Measurements from ENCODE around the gene CDHR1. TPM values are rescaled to one million over a fixed set of nuclear protein-coding genes. Genes with fewer than 3 reads are reported as not detected.

The CDHR1 gene
- total RNA-seq, 1 experiment from 2014 or later, result 5.0 TPM

DNA sequence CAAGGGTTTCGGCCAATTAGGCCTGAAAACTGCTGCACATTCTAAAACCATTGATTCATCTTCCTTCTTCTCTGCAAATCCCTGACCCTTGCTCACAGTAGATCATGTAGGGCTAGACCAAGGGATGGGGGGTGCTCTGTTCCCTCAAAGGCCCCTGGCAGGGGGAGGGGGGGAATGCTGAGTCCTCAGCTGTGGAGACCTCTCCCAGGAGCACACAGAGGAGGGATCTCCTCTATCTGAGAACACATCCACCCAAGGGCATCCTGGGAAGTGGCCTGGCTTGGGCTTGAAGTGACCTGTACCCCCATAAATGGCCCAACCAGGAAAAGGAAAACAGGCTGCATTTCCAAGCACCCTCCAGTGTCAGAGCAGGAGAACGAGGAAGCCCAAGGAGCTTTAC, 1.0 kb upstream of the CDHR1 start (continued):
- TF ChIP-seq, protein P1, sequence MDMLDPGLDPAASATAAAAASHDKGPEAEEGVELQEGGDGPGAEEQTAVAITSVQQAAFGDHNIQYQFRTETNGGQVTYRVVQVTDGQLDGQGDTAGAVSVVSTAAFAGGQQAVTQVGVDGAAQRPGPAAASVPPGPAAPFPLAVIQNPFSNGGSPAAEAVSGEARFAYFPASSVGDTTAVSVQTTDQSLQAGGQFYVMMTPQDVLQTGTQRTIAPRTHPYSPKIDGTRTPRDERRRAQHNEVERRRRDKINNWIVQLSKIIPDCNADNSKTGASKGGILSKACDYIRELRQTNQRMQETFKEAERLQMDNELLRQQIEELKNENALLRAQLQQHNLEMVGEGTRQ (CRISPR knock-in tag; IDR thresholded peaks at IDR 0.05), result no peak
- no peak for TF ChIP-seq SMAD3 (CRISPR knock-in tag; IDR thresholded peaks at IDR 0.05; ENCODE audit: borderline replicate concordance)
- no peak for TF ChIP-seq NR3C1 (CRISPR knock-in tag; conservative IDR thresholded peaks at IDR 0.05; ENCODE audit: low read depth)

DNA sequence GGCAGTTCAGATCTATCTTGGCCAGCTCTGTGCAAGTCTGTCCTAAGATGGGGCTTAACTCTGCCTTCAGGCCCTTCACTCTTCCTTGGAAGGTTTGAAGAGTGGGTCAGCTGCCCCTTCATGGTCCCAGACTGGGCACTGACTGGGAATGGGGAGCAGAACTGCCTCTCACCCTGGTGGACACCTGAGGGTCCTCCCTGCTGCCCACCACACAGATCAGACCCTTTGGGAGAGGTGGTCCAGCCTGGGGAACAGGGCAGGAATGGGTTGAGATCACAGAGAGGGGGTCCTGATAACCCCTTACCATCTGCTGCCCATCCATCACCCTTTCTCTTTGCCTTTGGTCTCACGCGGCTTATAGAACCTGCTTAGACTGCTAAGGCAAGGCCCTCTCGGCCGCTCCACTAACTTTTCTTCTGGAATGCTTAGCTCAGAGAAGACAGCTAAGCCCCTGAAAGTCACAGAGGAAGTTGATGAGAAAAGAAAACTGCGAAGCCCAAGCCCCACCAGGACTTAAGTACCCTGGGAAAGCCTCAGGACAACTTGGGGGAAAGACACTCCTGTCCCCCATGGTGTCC, 402 bp upstream of the CDHR1 start:
- Mint-ChIP-seq H3K4me1 (peaks cover 9% of the 10 kb centered on the region; the same call in 1 of the 2 replicates), H3K4me3 (peak overlapping the region; percentile 57), H3K27ac (no peak overlapping the region), H3K27me3 (ENCODE audit: low read depth) (peaks cover 57% of the 10 kb centered on the region), H3K9me3 (no peaks in the 10 kb centered on the region), H3K36me3 (no peaks in the 10 kb centered on the region)
- ChIA-PET POLR2A (no interaction called here), CTCF (interaction anchor here (0.5 to 3.1 kb wide), 6 partner anchors 9 to 63 kb away, joined by 3 to 19 read pairs (median 6); no protein-coding TSS in a partner anchor)
- no peak for TF ChIP-seq NR1H2 (CRISPR knock-in tag; IDR thresholded peaks at IDR 0.05)
- TF ChIP-seq, protein P2, sequence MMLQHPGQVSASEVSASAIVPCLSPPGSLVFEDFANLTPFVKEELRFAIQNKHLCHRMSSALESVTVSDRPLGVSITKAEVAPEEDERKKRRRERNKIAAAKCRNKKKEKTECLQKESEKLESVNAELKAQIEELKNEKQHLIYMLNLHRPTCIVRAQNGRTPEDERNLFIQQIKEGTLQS (CRISPR knock-in tag; conservative IDR thresholded peaks at IDR 0.05), result no peak
- 0 out of 2 replicates have a peak, but pooled peaks have one; percentile 6 for TF ChIP-seq NR3C1 (CRISPR knock-in tag; conservative IDR thresholded peaks at IDR 0.05; ENCODE audit: low read depth)
- TF ChIP-seq, protein P3, sequence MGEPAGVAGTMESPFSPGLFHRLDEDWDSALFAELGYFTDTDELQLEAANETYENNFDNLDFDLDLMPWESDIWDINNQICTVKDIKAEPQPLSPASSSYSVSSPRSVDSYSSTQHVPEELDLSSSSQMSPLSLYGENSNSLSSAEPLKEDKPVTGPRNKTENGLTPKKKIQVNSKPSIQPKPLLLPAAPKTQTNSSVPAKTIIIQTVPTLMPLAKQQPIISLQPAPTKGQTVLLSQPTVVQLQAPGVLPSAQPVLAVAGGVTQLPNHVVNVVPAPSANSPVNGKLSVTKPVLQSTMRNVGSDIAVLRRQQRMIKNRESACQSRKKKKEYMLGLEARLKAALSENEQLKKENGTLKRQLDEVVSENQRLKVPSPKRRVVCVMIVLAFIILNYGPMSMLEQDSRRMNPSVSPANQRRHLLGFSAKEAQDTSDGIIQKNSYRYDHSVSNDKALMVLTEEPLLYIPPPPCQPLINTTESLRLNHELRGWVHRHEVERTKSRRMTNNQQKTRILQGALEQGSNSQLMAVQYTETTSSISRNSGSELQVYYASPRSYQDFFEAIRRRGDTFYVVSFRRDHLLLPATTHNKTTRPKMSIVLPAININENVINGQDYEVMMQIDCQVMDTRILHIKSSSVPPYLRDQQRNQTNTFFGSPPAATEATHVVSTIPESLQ (CRISPR knock-in tag; IDR thresholded peaks at IDR 0.05), result no peak
- no peak for TF ChIP-seq ZBTB21 (CRISPR knock-in tag; IDR thresholded peaks at IDR 0.05; ENCODE audit: borderline replicate concordance)
- TF ChIP-seq, protein P4, sequence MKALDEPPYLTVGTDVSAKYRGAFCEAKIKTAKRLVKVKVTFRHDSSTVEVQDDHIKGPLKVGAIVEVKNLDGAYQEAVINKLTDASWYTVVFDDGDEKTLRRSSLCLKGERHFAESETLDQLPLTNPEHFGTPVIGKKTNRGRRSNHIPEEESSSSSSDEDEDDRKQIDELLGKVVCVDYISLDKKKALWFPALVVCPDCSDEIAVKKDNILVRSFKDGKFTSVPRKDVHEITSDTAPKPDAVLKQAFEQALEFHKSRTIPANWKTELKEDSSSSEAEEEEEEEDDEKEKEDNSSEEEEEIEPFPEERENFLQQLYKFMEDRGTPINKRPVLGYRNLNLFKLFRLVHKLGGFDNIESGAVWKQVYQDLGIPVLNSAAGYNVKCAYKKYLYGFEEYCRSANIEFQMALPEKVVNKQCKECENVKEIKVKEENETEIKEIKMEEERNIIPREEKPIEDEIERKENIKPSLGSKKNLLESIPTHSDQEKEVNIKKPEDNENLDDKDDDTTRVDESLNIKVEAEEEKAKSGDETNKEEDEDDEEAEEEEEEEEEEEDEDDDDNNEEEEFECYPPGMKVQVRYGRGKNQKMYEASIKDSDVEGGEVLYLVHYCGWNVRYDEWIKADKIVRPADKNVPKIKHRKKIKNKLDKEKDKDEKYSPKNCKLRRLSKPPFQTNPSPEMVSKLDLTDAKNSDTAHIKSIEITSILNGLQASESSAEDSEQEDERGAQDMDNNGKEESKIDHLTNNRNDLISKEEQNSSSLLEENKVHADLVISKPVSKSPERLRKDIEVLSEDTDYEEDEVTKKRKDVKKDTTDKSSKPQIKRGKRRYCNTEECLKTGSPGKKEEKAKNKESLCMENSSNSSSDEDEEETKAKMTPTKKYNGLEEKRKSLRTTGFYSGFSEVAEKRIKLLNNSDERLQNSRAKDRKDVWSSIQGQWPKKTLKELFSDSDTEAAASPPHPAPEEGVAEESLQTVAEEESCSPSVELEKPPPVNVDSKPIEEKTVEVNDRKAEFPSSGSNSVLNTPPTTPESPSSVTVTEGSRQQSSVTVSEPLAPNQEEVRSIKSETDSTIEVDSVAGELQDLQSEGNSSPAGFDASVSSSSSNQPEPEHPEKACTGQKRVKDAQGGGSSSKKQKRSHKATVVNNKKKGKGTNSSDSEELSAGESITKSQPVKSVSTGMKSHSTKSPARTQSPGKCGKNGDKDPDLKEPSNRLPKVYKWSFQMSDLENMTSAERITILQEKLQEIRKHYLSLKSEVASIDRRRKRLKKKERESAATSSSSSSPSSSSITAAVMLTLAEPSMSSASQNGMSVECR (CRISPR knock-in tag; IDR thresholded peaks at IDR 0.05; ENCODE audit: borderline replicate concordance), result 0 out of 2 replicates have a peak, but pooled peaks have one; percentile 2
- TF ChIP-seq RORB (CRISPR knock-in tag; IDR thresholded peaks at IDR 0.05), result no peak
- no peak for TF ChIP-seq FOXJ3 (CRISPR knock-in tag; IDR thresholded peaks at IDR 0.05; ENCODE audit: borderline replicate concordance)
- 0 out of 2 replicates have a peak, but pooled peaks have one; percentile 11 for TF ChIP-seq KAT7 (CRISPR knock-in tag; IDR thresholded peaks at IDR 0.05; ENCODE audit: borderline replicate concordance)
- TF ChIP-seq ESRRA (CRISPR knock-in tag; IDR thresholded peaks at IDR 0.05; ENCODE audit: borderline replicate concordance), result no peak
- TF ChIP-seq, protein P5, sequence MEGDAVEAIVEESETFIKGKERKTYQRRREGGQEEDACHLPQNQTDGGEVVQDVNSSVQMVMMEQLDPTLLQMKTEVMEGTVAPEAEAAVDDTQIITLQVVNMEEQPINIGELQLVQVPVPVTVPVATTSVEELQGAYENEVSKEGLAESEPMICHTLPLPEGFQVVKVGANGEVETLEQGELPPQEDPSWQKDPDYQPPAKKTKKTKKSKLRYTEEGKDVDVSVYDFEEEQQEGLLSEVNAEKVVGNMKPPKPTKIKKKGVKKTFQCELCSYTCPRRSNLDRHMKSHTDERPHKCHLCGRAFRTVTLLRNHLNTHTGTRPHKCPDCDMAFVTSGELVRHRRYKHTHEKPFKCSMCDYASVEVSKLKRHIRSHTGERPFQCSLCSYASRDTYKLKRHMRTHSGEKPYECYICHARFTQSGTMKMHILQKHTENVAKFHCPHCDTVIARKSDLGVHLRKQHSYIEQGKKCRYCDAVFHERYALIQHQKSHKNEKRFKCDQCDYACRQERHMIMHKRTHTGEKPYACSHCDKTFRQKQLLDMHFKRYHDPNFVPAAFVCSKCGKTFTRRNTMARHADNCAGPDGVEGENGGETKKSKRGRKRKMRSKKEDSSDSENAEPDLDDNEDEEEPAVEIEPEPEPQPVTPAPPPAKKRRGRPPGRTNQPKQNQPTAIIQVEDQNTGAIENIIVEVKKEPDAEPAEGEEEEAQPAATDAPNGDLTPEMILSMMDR (IDR thresholded peaks at IDR 0.05), result no peak
- DNase-seq (ENCODE audit: low spot score) (no peak), ATAC-seq (peak; percentile 10; the same call in 1 of the 2 replicates)

Data from WTC11 (cell line).